Effector memory CD8-positive, alpha-beta T cell (primary cell): ENCODE measurements around the gene ORMDL3.

Source experiments
- ATAC-seq: fragments of 150-1000 bp; cut with Tn5 transposase; replicated peaks from 2 replicates; pipeline ENCODE4 v1.10.0; 2021; ENCODE audit warnings: mild to moderate bottlenecking, moderate library complexity
- DNase-seq, 3 experiments: peaks; one replicate each; pipeline ENCODE4 v3.0.0; 2021
- H3K27ac Mint-ChIP-seq, 2 donors: one replicate each; pipeline ENCODE4 v1.8.0; 2022; ENCODE audit warnings: mild to moderate bottlenecking in 2 of 2, mixed read lengths in 2 of 2, moderate library complexity in 2 of 2
- H3K27me3 Mint-ChIP-seq, 2 donors: one replicate each; pipeline ENCODE4 v1.8.0; 2022; ENCODE audit warnings: mixed read lengths in 2 of 2
- H3K36me3 Mint-ChIP-seq: one replicate; pipeline ENCODE4 v1.8.0; 2022; ENCODE audit warnings: mild to moderate bottlenecking, moderate library complexity, mixed read lengths; ENCODE audit not compliant: insufficient read depth
- H3K4me1 Mint-ChIP-seq, 2 donors: one replicate each; pipeline ENCODE4 v1.8.0; 2022; ENCODE audit warnings: low read depth in 2 of 2, mixed read lengths in 2 of 2
- H3K4me3 Mint-ChIP-seq, 2 donors: one replicate each; pipeline ENCODE4 v1.8.0; 2022; ENCODE audit warnings: mild to moderate bottlenecking in 2 of 2, mixed read lengths in 2 of 2, moderate library complexity in 2 of 2
- H3K9me3 Mint-ChIP-seq, 2 donors: one replicate each; pipeline ENCODE4 v1.8.0; 2022; ENCODE audit warnings: mixed read lengths in 2 of 2

ORMDL3 gene

DNA sequence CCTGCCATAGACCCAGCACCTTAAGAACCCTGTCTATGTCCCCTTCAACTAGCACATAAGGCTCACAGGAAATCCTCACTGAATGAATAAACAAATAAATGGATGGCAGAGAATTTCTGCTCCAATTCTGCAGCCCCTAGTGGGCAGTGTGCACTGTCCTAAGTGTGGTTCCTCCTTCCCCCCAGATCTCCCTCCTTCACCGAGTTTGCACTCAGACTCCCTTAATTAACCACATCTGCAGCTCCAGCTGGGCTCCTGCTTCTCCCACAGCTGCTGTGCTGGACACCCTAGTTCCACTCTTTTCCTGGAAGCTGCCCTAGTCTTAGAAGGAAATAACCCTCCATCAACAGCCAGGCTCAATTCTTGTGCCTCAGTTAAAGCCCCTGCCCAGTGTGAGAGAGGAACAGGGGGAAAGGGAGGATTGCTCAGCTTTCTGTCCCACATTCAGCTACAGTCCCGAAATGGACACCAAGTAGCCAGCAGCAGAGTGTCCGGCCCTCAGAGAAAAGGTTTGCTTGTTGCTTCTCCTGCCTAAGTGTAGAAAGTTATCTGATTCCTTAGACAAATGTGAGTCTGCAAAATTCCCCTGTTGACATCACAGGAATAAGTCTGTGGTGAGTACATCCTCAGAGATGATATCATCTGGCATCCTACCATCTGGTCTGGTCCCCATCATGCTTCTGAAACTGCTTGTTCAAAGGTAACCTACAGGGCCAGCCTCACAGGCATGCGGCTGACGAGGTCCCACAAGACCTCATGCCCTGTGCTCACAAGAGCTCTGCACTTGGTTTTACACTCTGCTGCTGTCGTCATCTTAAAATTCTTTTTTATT, 12.4 kb upstream of the ORMDL3 start:
- ATAC-seq: peak; percentile 60
- Mint-ChIP-seq H3K9me3 (no peaks in the 10 kb centered on the region), H3K36me3 (peaks cover 2% of the 10 kb centered on the region), H3K27ac (no peak overlapping the region), H3K4me1 (peaks cover 0 to 7% of the 10 kb centered on the region in 2 donors), H3K4me3 (no peak overlapping the region), H3K27me3 (peaks cover 5 to 15% of the 10 kb centered on the region in 2 donors)
- no peak for DNase-seq

DNA sequence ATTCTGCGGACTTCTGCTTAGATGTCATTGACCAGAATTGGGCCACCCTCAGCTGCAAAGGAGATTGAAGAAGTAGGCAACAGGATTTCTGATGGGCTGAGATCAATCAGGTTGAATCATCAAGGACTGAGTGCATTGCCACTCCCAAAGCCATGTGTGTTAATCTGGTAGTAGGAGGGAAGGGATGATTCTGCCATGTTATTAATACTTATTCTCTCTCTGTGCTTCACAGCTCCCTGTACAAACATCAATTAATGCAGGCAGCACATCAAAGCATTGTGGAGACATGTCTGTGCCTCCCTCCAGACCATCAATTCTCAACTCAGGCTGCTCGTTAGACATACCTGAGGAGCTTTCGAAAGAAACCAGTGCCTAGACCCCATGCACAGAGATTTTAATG, 11.7 kb upstream of the ORMDL3 start:
- Mint-ChIP-seq H3K4me1 (peaks cover 0 to 7% of the 10 kb centered on the region in 2 donors), H3K9me3 (no peaks in the 10 kb centered on the region), H3K27ac (no peak overlapping the region), H3K36me3 (peaks cover 2% of the 10 kb centered on the region), H3K27me3 (peaks cover 5 to 15% of the 10 kb centered on the region in 2 donors), H3K4me3 (no peak overlapping the region)
- ATAC-seq (no peak), DNase-seq (no peak)

DNA sequence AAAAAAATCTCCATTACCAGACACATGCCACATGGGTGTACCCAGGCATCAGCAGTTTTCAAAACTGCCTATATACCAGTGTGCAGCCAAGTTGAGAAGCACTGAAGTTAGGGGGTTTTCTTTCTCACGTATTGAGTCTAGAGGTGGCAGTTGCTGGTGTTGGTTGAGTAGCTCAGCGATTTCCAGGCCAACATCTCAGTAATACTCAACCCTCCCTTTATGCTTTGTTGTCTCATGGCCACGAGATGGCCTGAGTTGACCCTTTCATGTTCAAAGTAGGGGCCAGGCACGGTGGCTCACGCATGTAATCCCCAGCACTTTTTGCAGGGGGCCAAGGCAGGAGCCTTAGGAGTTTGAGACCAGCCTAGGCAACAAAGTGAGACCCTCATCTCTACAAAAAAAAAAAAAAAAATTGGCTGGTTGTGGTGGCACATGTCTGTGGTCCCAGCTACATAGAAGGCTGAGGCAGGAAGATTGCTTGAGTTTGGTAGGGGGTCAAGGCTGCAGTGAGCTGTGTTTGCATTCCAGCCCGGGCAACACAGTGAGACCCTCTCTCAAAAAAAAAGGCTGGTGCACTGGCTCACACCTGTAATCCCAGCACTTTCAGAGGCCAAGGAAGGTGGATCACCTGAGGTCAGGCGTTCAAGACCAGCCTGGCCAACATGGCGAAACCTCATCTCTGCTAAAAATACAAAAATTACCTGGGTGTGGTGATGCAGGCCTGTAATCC, 10.9 kb upstream of the ORMDL3 start:
- H3K27me3 Mint-ChIP-seq: peaks cover 5 to 15% of the 10 kb centered on the region in 2 donors
- no peak overlapping the region for H3K4me3 Mint-ChIP-seq
- peaks cover 0 to 7% of the 10 kb centered on the region in 2 donors for H3K4me1 Mint-ChIP-seq
- no peak overlapping the region for H3K27ac Mint-ChIP-seq
- H3K9me3 Mint-ChIP-seq: no peaks in the 10 kb centered on the region
- H3K36me3 Mint-ChIP-seq: peaks cover 2% of the 10 kb centered on the region
- ATAC-seq: no peak
- no peak for DNase-seq

DNA sequence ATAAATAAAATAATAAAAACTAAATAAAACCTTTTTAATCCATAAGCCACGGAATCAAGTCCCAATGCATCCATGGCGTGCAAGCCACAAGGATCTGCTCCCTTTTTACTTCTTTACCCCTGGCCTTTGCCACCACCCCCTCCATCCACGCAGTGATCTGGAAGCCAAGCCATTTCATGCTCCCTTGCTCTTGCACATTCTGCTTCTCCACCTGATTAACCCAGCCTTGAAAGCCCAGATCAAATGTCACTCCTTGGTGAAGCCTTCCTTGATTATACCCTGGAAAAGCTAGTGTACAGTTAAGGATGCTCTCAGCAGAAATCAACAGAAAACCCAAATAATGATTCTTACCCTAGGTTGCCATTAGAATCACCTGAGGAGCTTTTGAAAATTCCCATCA, 10.0 kb upstream of the ORMDL3 start:
- no peak for ATAC-seq
- H3K4me3 Mint-ChIP-seq: no peak overlapping the region
- H3K27me3 Mint-ChIP-seq: peaks cover 2 to 7% of the 10 kb centered on the region in 2 donors
- H3K36me3 Mint-ChIP-seq: peaks cover 2% of the 10 kb centered on the region
- peaks cover 0 to 7% of the 10 kb centered on the region in 2 donors for H3K4me1 Mint-ChIP-seq
- DNase-seq: no peak
- H3K27ac Mint-ChIP-seq: no peak overlapping the region
- no peaks in the 10 kb centered on the region for H3K9me3 Mint-ChIP-seq

DNA sequence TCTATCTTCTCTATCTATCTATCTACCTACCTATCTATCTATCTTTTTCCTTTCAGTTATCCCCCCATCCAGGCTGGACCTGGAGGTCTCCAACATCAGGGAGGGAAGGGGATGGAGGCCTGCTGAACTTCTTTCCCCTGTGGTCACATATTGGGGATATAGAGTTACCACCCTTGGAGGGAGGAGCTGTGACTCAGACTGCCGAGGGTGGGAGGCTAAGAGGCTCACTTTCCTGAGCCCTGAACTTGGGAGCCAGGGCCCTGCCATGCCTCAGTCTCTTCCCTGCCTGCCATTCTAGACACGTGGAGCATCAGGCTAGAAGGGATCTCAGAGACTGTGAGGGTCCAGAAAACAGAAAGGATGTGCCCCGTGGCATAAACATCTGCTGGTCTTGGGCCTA, 8.5 kb upstream of the ORMDL3 start:
- Mint-ChIP-seq H3K4me3 (no peak overlapping the region), H3K9me3 (no peaks in the 10 kb centered on the region)

DNA sequence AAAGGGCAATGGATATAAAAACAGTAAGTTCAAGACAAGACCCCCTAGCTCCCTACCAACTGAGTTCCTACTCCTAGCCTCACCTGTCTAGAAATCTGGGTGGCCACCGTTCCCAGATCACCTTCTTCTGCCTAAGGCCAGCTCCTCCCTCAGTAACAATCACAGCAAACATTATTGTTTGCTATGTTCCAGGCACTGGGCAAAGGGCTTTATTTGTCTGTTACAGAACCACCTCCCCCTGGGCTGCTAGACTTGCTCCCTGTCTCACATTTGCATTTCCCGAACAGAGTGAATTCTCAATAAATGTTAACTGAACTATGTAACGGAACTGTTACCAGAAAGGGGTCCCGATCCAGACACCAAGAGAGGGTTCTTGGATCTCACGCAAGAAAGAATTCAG, 6.9 kb upstream of the ORMDL3 start:
- Mint-ChIP-seq H3K4me3 (no peak overlapping the region), H3K27me3 (no peaks in the 10 kb centered on the region), H3K9me3 (no peaks in the 10 kb centered on the region), H3K4me1 (peaks cover 0 to 2% of the 10 kb centered on the region in 2 donors), H3K27ac (no peak overlapping the region), H3K36me3 (peaks cover 2% of the 10 kb centered on the region)
- no peak for ATAC-seq
- DNase-seq: no peak

More for the DNA sequence above, 8.5 kb upstream of the ORMDL3 start:
- Mint-ChIP-seq H3K27me3 (no peaks in the 10 kb centered on the region), H3K4me1 (peaks cover 0 to 7% of the 10 kb centered on the region in 2 donors), H3K36me3 (peaks cover 2% of the 10 kb centered on the region), H3K27ac (no peak overlapping the region)
- DNase-seq: no peak
- ATAC-seq: no peak

DNA sequence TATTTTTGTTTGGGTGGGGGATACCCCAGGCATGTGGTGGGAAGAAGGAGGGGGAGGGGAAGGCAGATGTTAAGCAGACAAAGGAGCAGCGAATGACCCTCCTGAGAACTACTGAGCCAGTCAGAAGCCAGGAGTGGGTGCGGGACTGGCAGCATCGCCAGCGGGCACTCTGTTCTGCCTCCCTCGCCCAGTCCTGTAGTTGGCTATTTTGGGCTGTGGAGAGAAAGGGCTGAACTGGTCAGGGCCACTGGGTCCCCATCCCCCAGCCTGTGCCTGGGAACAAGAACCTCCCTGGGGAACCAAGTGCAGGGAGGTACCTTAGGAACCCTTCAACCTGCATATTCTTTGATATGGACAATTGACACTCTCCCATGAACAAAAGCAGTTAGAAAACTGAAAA, 6.5 kb upstream of the ORMDL3 start:
- Mint-ChIP-seq H3K27ac (no peak overlapping the region), H3K9me3 (no peaks in the 10 kb centered on the region), H3K27me3 (no peaks in the 10 kb centered on the region), H3K4me3 (no peak overlapping the region), H3K36me3 (peaks cover 2% of the 10 kb centered on the region), H3K4me1 (no peaks in the 10 kb centered on the region)
- ATAC-seq: no peak
- no peak for DNase-seq

DNA sequence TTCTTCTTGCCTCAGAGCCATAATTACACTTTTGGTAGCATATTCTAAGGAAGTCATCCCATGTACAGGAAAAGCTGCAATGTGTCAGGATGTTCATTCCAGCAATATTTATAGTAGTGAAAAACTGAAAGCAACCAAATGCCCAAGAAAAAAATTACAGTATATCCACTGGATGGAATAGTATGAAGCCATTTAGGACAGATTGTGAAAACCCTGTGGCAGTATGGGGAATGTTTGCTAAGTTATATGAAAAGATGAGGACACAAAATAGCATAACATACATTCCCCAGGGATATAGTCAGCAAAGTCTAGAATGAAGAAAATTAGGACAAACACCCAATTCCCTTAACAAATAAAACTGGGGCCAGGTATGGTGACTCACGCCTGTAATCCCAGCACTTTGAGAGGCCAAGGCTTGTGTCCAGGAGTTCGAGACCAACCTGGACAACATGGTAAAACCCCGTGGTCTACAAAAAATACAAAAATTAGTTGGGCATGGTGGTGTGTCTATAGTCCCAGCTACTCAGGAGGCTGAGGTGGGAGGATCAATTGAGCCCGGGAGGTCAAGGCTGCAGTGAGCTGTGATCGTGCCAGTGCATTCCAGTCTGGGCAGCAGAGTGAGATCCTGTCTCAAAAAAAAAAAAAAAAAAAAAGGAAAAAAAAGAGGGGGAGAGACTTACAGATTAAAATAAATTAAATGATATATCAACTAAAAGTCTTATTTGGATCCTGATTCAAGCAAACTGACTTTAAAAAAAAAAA, 2.4 kb upstream of the ORMDL3 start:
- Mint-ChIP-seq H3K27ac (no peak overlapping the region), H3K9me3 (no peaks in the 10 kb centered on the region), H3K4me1 (peaks cover 26 to 28% of the 10 kb centered on the region in 2 donors), H3K4me3 (no peak overlapping the region), H3K27me3 (no peaks in the 10 kb centered on the region), H3K36me3 (peaks cover 23% of the 10 kb centered on the region)
- ATAC-seq (no peak), DNase-seq (no peak)

DNA sequence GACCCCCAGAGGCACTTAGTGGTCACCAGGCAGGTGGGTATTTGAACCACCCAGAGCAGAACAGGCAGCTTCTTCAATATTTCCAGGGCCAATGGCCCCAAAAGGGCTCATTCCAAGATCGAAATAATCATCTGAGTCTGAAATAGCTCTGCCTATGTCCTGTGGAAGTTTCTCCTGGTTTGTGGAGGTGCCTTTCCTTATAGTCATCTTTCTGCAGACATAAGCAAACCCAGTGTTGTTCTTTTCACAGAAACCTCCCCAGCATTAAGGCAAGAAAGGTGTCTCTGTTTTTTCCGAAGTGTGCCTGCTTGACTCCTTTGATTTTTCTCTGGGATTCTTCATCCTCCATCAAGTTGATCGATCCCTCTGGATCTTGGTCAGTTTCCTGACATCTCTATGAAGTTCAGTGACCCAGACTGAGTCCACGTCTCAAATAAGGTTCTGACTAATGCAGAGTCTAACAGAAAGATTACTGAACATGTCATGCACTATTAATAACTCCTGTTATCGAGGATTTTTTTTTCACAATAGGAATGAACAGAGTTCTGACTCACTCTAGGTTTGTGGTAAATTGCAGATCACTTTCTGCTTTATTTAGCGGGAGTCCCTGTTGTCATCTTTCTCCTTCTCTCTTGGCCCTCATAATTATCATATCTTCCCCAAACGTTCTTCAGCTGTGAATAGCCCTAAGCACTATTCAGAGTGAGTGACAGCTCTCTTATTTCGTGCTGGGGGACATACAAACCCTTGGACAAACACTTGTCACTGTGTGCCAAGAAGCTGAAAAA, 1.7 kb upstream of the ORMDL3 start:
- Mint-ChIP-seq H3K36me3 (peaks cover 30% of the 10 kb centered on the region), H3K27me3 (no peaks in the 10 kb centered on the region), H3K27ac (no peak overlapping the region), H3K4me1 (peaks cover 34 to 36% of the 10 kb centered on the region in 2 donors), H3K4me3 (no peak overlapping the region), H3K9me3 (no peaks in the 10 kb centered on the region)
- no peak for DNase-seq
- ATAC-seq: no peak

DNA sequence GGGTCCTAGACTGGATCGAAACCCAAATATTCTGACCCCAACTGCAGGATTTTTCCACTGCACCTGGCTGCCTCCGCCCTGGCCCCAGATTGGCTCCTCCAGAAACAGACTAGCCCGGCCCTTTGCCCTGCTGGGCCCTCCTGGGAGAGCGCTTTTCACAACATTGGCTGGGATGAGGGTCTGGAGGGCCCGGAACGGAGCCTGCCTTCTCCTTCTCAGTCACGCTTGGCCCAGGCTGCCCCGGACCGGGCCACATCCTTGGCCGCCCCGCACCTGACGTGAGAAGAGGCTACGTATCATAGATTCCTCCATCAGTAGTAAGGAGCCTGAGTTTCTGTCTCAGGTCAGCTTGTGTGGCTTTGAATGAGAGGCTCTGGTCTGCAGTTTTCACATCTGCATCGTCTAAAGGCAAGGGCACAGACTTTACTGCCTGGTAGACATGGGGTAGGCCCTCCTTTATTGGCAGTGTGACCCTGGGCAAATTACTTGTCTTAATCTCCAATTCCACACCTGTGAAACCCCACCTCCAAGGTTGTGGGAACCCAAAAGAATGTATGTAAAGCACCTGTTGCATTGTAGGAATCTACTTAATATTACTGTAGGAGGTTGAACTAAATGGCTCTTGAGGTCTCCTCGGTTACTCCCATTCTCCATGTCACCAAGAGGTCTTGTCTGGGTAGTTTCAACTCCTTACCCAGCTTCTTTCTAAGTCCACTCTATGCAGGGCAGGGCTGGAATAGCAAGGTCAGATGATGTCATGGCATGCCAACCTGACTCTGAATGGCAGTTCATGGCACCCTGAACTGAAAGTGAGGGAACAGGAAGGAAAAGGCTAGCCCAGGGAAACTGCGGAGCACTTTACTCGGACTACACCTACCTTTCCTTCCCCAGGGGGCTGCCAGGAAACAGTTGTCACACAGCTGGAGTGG, 792 bp upstream of the ORMDL3 start:
- peaks cover 40% of the 10 kb centered on the region in 2 donors for H3K4me1 Mint-ChIP-seq

DNA sequence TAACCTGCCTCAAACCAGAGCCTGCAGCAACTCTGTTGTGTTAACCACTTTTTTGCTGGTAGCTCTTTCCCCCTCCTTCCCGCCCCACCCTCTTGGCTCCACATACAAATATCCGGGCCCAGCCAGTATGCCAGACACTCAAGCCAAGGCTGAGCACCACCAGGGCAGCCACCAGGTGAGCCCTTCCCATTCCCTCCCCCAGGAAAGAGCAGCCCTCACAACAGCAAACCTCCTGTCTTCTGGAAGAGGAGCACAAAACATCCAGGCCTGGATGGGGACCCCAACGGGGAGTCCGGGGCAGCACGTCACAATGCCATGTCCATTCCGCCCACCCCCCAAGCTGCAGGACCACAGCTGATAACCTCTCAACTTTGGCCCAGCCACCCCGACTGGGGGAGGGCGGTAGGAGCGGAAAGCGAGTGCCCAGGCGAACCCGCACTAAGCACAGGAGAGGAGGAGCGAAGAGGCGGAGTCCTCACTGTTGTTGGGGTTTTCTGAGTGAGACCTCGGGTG, 757 bp downstream of the ORMDL3 start:
- H3K4me1 Mint-ChIP-seq: peaks cover 47 to 48% of the 10 kb centered on the region in 2 donors

More for the DNA sequence above, 792 bp upstream of the ORMDL3 start:
- DNase-seq (no peak), ATAC-seq (no peak)
- Mint-ChIP-seq H3K9me3 (no peaks in the 10 kb centered on the region), H3K27ac (peak overlapping the region; percentile 75 to 97), H3K4me3 (peak overlapping the region; percentile 87 to 92), H3K36me3 (peaks cover 36% of the 10 kb centered on the region), H3K27me3 (no peaks in the 10 kb centered on the region)

DNA sequence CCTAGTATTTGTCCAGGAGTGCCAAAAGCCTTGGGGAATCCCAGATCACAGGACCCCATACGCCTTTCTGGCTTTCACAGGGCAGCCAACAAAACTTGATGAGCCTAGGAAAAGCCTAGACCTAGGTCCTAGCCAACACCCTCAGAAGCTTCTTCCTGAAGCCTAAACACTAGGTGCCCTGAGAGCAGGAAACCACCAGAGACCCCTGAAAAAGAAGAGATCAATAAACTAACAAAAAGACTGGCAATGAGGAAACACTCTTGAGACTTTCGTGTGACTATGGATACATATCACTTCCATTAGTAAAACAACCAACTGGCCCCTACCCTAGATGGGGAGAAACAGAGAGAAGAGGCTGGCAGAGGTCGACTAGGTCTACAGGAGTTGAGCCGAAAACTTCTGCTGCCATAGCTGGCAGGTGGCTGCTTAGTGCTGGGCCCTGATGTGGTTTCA, 1.2 kb downstream of the ORMDL3 start:
- H3K9me3 Mint-ChIP-seq: no peaks in the 10 kb centered on the region
- H3K4me3 Mint-ChIP-seq: peak overlapping the region; percentile 87 to 92
- ATAC-seq: no peak

More for the DNA sequence above, 757 bp downstream of the ORMDL3 start:
- DNase-seq (peak; percentile 53 to 58 (median 56)), ATAC-seq (peak; percentile 68)
- Mint-ChIP-seq H3K4me3 (peak overlapping the region; percentile 87 to 92), H3K27me3 (no peaks in the 10 kb centered on the region), H3K27ac (peak overlapping the region; percentile 94 to 97), H3K9me3 (no peaks in the 10 kb centered on the region), H3K36me3 (peaks cover 45% of the 10 kb centered on the region)

More for the DNA sequence above, 1.2 kb downstream of the ORMDL3 start:
- Mint-ChIP-seq H3K36me3 (peaks cover 49% of the 10 kb centered on the region), H3K27ac (peak overlapping the region; percentile 94 to 97), H3K27me3 (no peaks in the 10 kb centered on the region), H3K4me1 (peaks cover 50 to 51% of the 10 kb centered on the region in 2 donors)
- DNase-seq: no peak
